ENCODE data around the gene MMD. TPM values are rescaled to one million over a fixed set of nuclear protein-coding genes. Genes with fewer than 3 reads are reported as not detected.

Gene MMD
- total and polyA plus RNA-seq, 2 of the 13 experiments (the other 11 are each of a cell fraction or from before 2014, with no cell fraction given) = 121 to 225 TPM

DNA sequence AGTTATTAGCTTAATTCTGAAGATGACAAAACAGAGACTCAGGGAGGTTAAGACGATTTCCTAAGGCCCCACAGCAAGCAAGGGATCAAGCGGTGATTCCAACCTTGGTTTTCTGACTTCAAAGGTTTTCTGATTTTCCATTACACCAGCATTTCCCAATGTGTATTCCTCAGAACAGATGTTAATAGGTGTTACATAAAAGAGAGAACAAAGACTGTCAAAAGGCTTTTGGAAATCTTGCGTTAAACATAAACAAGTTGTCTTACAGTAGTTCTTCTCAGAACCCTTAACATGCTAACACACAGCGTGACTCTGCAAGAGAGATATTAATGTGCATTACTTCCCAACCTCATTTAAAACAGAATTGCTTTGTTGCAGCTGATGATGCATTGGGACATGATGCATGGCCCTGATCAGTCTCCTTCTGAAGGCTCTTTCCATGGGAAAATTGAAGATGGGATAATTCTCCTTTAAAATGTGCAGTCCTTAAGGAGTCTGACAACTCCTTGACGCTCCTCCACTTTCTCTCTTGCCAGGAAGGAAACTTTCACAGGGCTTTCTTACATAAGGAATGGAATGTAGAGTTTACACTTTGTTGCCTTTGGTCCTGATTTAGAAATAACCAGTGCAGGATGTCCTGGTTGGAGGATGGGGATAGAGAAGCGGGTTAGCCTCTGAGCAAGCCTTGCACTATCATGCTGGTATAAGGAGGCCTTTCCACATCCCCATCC, 21.5 kb upstream of the MMD start (continued):
- TF ChIP-seq ZNF674 (CRISPR knock-in tag; IDR thresholded peaks at IDR 0.05; ENCODE audit: low read depth) = no peak
- TF ChIP-seq HDAC2 (CRISPR knock-in tag; IDR thresholded peaks at IDR 0.05) = no peak
- no peak for TF ChIP-seq KIAA2018 (CRISPR knock-in tag; IDR thresholded peaks at IDR 0.05; ENCODE audit: borderline replicate concordance)
- TF ChIP-seq ZNF510 (CRISPR knock-in tag; IDR thresholded peaks at IDR 0.05; ENCODE audit: low read depth) = 0 out of 2 replicates have a peak, but pooled peaks have one; percentile 55
- TF ChIP-seq PHF21A (CRISPR knock-in tag; IDR thresholded peaks at IDR 0.05) = peak; percentile 41; the same call in 1 of the 2 replicates
- TF ChIP-seq ZBTB43 (CRISPR knock-in tag; conservative IDR thresholded peaks at IDR 0.05) = no peak
- peak in 1 of 2 experiments; percentile 69; a peak in 2 of 4 replicates for TF ChIP-seq EP300 (IDR thresholded peaks at IDR 0.05; ENCODE audit: low read depth in 2 of 2, low read length in 2 of 2)
- TF ChIP-seq EP300 (CRISPR knock-in tag; IDR thresholded peaks at IDR 0.05; ENCODE audit: borderline replicate concordance) = no peak
- no peak for TF ChIP-seq ZNF792 (CRISPR knock-in tag; IDR thresholded peaks at IDR 0.05)
- no peak for TF ChIP-seq HOMEZ (CRISPR knock-in tag; IDR thresholded peaks at IDR 0.05; ENCODE audit: low read depth)
- TF ChIP-seq ZSCAN20 (CRISPR knock-in tag; IDR thresholded peaks at IDR 0.05; ENCODE audit: borderline replicate concordance) = no peak
- TF ChIP-seq TCF7 (IDR thresholded peaks at IDR 0.05; ENCODE audit: low read depth) = peak; percentile 71
- peak; percentile 70; the same call in 1 of the 2 replicates for TF ChIP-seq FOXJ3 (CRISPR knock-in tag; IDR thresholded peaks at IDR 0.05; ENCODE audit: borderline replicate concordance)
- no peak for TF ChIP-seq ZNF788 (CRISPR knock-in tag; IDR thresholded peaks at IDR 0.05; ENCODE audit: borderline replicate concordance)
- TF ChIP-seq, protein P1, sequence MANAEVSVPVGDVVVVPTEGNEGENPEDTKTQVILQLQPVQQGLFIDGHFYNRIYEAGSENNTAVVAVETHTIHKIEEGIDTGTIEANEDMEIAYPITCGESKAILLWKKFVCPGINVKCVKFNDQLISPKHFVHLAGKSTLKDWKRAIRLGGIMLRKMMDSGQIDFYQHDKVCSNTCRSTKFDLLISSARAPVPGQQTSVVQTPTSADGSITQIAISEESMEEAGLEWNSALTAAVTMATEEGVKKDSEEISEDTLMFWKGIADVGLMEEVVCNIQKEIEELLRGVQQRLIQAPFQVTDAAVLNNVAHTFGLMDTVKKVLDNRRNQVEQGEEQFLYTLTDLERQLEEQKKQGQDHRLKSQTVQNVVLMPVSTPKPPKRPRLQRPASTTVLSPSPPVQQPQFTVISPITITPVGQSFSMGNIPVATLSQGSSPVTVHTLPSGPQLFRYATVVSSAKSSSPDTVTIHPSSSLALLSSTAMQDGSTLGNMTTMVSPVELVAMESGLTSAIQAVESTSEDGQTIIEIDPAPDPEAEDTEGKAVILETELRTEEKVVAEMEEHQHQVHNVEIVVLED (CRISPR knock-in tag; IDR thresholded peaks at IDR 0.05; ENCODE audit: borderline replicate concordance) = no peak
- no peak for TF ChIP-seq TEAD3 (CRISPR knock-in tag; optimal IDR thresholded peaks at IDR 0.05; ENCODE audit: borderline replicate concordance)
- no peak for TF ChIP-seq GZF1 (CRISPR knock-in tag; IDR thresholded peaks at IDR 0.05)
